Prostate gland (tissue), 2 donors: ENCODE measurements around the gene CARS1. TPM values are rescaled to one million over a fixed set of nuclear protein-coding genes. Genes with fewer than 3 reads are reported as not detected.

Experiments
- DNase-seq: peaks from one replicate; pipeline ENCODE4 v3.0.0-alpha.2; 2019; ENCODE audit warnings: low spot score
- H3K27ac ChIP-seq, 2 donors: fragments of 200-600 bp; sonication (generic); 2 replicates each; pipeline ENCODE4 v1.5.1; 2017 to 2019
- H3K27me3 ChIP-seq: fragments of 200-600 bp; sonication (generic); replicated peaks from 2 replicates; pipeline ENCODE4 v1.5.1; 2019; ENCODE audit not compliant: insufficient read depth
- H3K36me3 ChIP-seq, 2 donors: fragments of 200-600 bp; sonication (generic); 1 replicate in 1 of 2; 2 replicates in 1 of 2; pipeline versions ENCODE4 v1.5.1 to v1.8.1; 2017 to 2019
- H3K4me1 ChIP-seq: fragments of 200-600 bp; sonication (generic); replicated peaks from 2 replicates; pipeline ENCODE4 v1.5.1; 2019
- H3K4me3 ChIP-seq, 2 donors: fragments of 200-600 bp; sonication (generic); 2 replicates each; pipeline ENCODE4 v1.5.1; 2017 to 2019
- H3K9me3 ChIP-seq: fragments of 200-600 bp; sonication (generic); 2 replicates; pipeline ENCODE4 v1.5.1; 2017
- CTCF ChIP-seq, 4 experiments: fragments of 200-600 bp in 2 of 4; fragments of 450-650 bp in 2 of 4; sonication (generic) in 2 of 4; IDR thresholded peaks; 1 replicate in 3 of 4; 2 replicates in 1 of 4; pipeline ENCODE4 v1.5.1; 2016 to 2019; ENCODE audit warnings: antibody characterized with exemption in 4 of 4, mild to moderate bottlenecking in 2 of 4, moderate library complexity in 2 of 4
- POLR2A ChIP-seq: fragments of 450-650 bp; IDR thresholded peaks from one replicate; pipeline ENCODE4 v1.6.1; 2016; ENCODE audit warnings: antibody characterized with exemption, mild to moderate bottlenecking
- POLR2AphosphoS5 ChIP-seq: sonication (generic); formaldehyde crosslinking; IDR thresholded peaks from one replicate; pipeline ENCODE4 v1.6.1; 2017; ENCODE audit warnings: antibody characterized with exemption
- WGBS: methylation state at CpG from one replicate; pipeline ENCODE4 v1.1.5; 2018; 5-methylcytosine and 5-hydroxymethylcytosine counted together
- intact Hi-C: fragments of 100-400 bp; cut with DNase I; formaldehyde crosslinking; loops from one replicate; pipeline ENCODE4 v1.14.2; 2022
- total RNA-seq, 2 donors: library from RNA; depleted of rRNA; stranded (reverse); fragments of >200 nt; gene quantifications; one replicate each; pipeline ENCODE4 v1.1.0, GENCODE V29; 2016

Gene CARS1
- 10 to 100 TPM; 25.6 to 28.9 TPM for total RNA-seq

GRCh38 chr11:3057069-3057963 lies at the start of gene CARS1:
Gene CARS1, minus strand, starts transcription at chr11:3057423. Its CDS starts 56 bp downstream, at chr11:3057367.
- 2% methylated on average over 45 of the region's 68 CpGs for WGBS
- Histone ChIP-seq H3K36me3 (no peaks in the 10 kb centered on the region), H3K4me1 (no peaks in the 10 kb centered on the region), H3K27ac (peak within 1 kb of the TSS; percentile 45 to 65), H3K4me3 (peak within 1 kb of the TSS; percentile 62 to 93), H3K27me3 (no peaks in the 10 kb centered on the region), H3K9me3 (no peaks in the 10 kb centered on the region)
- peak; percentile 95 for TF ChIP-seq POLR2AphosphoS5
- TF ChIP-seq CTCF (IDR thresholded peaks at IDR 0.05) = peak in 2 of 4 experiments; percentile 8 to 11
- peak; percentile 33 for TF ChIP-seq POLR2A
- peak; percentile 95 for DNase-seq
- intact Hi-C loops = no loop called here

GRCh38 chr11:3105791-3106735 lies 48.8 kb upstream of the CARS1 start:
- intact Hi-C loops = no loop called here
- TF ChIP-seq CTCF (IDR thresholded peaks at IDR 0.05) = no peak
- TF ChIP-seq POLR2A = no peak
- no peak for TF ChIP-seq POLR2AphosphoS5
- no peak overlapping the region for H3K4me3 ChIP-seq
- H3K9me3 ChIP-seq = no peaks in the 10 kb centered on the region
- H3K36me3 ChIP-seq = no peaks in the 10 kb centered on the region
- H3K27me3 ChIP-seq = no peaks in the 10 kb centered on the region
- H3K27ac ChIP-seq = no peak overlapping the region
- H3K4me1 ChIP-seq = no peaks in the 10 kb centered on the region
- no peak for DNase-seq
- 91% methylated on average over 41 of the region's 41 CpGs for WGBS

- Histone ChIP-seq H3K9me3 (no peaks in the 10 kb centered on the region), H3K36me3 (no peaks in the 10 kb centered on the region), H3K4me1 (no peaks in the 10 kb centered on the region), H3K27me3 (no peaks in the 10 kb centered on the region), H3K27ac (no peak overlapping the region), H3K4me3 (no peak overlapping the region)
- TF ChIP-seq CTCF (IDR thresholded peaks at IDR 0.05) (no peak), POLR2AphosphoS5 (no peak), POLR2A (no peak)
- no peak for DNase-seq
- intact Hi-C loops = no loop called here
- WGBS = 94% methylated on average over 23 of the region's 23 CpGs
Observed at GRCh38 chr11:3104961-3105790, 48.0 kb upstream of the CARS1 start.

- Histone ChIP-seq H3K4me1 (no peaks in the 10 kb centered on the region), H3K9me3 (no peaks in the 10 kb centered on the region), H3K27me3 (no peaks in the 10 kb centered on the region), H3K36me3 (no peaks in the 10 kb centered on the region), H3K27ac (no peak overlapping the region), H3K4me3 (no peak overlapping the region)
- WGBS = 91% methylated on average over 22 of the region's 22 CpGs
- intact Hi-C loops = no loop called here
- TF ChIP-seq CTCF (IDR thresholded peaks at IDR 0.05) = no peak
- TF ChIP-seq POLR2A = no peak
- no peak for TF ChIP-seq POLR2AphosphoS5
- no peak for DNase-seq
Observed at GRCh38 chr11:3104051-3104714, 47.0 kb upstream of the CARS1 start.
